Loucy (cell line): Measurements from ENCODE around the gene COMMD10.

Source experiments
- EZH2phosphoT487 ChIP-seq: fragments of 200-600 bp; IDR thresholded peaks from 2 replicates; pipeline ENCODE4 v1.6.1; 2018; ENCODE audit warnings: antibody characterized with exemption, mild to moderate bottlenecking, moderate library complexity, borderline replicate concordance
- TF ChIP-seq, protein P1 (sequence below): fragments of 200-600 bp; sonication (generic); conservative IDR thresholded peaks from 2 replicates; pipeline ENCODE4 v1.5.1; 2014; ENCODE audit warnings: mild to moderate bottlenecking, antibody characterized with exemption, low read length

DNA sequence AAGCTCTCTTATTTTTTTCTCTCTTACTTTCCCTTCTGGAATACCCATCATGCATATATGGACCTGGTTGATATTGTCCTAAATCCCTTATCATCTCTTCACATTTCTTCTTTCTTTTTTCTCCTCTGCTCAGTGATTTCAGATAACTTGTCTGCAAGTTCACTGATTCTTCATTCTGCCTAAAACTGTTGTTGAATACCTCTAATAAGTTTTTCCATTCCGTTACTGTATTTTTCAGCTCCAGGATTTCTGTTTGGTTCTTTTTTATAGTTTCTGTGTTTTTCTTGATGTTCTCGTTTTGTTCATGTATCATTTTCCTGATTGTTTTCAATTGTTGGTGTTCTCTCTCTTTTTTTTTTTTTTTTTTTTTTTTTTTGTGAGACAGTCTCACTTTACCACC is 203.7 kb downstream of the COMMD10 start:
- TF ChIP-seq, protein P1, sequence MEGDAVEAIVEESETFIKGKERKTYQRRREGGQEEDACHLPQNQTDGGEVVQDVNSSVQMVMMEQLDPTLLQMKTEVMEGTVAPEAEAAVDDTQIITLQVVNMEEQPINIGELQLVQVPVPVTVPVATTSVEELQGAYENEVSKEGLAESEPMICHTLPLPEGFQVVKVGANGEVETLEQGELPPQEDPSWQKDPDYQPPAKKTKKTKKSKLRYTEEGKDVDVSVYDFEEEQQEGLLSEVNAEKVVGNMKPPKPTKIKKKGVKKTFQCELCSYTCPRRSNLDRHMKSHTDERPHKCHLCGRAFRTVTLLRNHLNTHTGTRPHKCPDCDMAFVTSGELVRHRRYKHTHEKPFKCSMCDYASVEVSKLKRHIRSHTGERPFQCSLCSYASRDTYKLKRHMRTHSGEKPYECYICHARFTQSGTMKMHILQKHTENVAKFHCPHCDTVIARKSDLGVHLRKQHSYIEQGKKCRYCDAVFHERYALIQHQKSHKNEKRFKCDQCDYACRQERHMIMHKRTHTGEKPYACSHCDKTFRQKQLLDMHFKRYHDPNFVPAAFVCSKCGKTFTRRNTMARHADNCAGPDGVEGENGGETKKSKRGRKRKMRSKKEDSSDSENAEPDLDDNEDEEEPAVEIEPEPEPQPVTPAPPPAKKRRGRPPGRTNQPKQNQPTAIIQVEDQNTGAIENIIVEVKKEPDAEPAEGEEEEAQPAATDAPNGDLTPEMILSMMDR = no peak
- TF ChIP-seq EZH2phosphoT487 = no peak
